HepG2 (cell line): ENCODE measurements around the gene OTOP3. TPM values are rescaled to one million over a fixed set of nuclear protein-coding genes. Genes with fewer than 3 reads are reported as not detected.

ENCODE experiments used
- ATAC-seq: fragments of 200-7000 bp; cut with Tn5 transposase; 3 replicates; pipeline ENCODE4 v1.9.1; 2020; ENCODE audit warnings: mild to moderate bottlenecking, moderate library complexity
- Bru-seq: library from RNA; stranded (reverse); fragments of 400-500 nt; gene quantifications from one replicate; lab custom pipeline; 2021; lab: Mats Ljungman, UMichigan
- BruChase-seq, 2 experiments: library from RNA; stranded (reverse); fragments of 400-500 nt; gene quantifications; one replicate each; lab custom pipeline; 2021; lab: Mats Ljungman, UMichigan
- BruUV-seq: library from RNA; stranded (reverse); fragments of 400-500 nt; replicated peaks from 2 replicates; lab custom pipeline; 2021; lab: Mats Ljungman, UMichigan
- CTCF ChIA-PET: fragments of 300-600 bp; formaldehyde crosslinking; extraction: SDS; loops from one replicate; lab custom pipeline; 2021; ENCODE audit warnings: low total read pairs, inconsistent platforms, low intra/inter-chr PET ratio; lab: Yijun Ruan, JAX
- POLR2A ChIA-PET: fragments of 350-600 bp; sonication (Branson Sonifier 250); formaldehyde crosslinking; loops from one replicate; lab custom pipeline; 2020; ENCODE audit warnings: antibody characterized with exemption, inconsistent platforms; lab: Yijun Ruan, JAX
- DNase-seq: peaks from one replicate; pipeline ENCODE4 v3.0.0-alpha.2; 2015; ENCODE audit warnings: low spot score
- FAIRE-seq: peaks from 3 replicates; lab custom pipeline; 2011; peaks lifted over from hg19 to GRCh38; lab: Jason Lieb, UNC
- H2AFZ ChIP-seq: one replicate; pipeline ENCODE4 v1.6.1; 2011; ENCODE audit warnings: low read length, inconsistent platforms
- H3K27ac ChIP-seq: fragments of 300-600 bp; 3 replicates; pipeline ENCODE4 v1.8.0; 2011; ENCODE audit warnings: mixed run types, mild to moderate bottlenecking, mixed read lengths, low read length, inconsistent platforms; ENCODE audit not compliant: insufficient read depth; ENCODE audit errors: extremely low read length
- H3K27me3 ChIP-seq, 2 experiments: fragments of 200-600 bp in 1 of 2; 2 replicates in 1 of 2; 3 replicates in 1 of 2; pipeline versions ENCODE4 v1.6.0 to v1.8.0; 2011; ENCODE audit warnings: low read length in 2 of 2, mild to moderate bottlenecking in 2 of 2, moderate library complexity in 2 of 2, inconsistent platforms in 1 of 2; ENCODE audit not compliant: insufficient read depth in 2 of 2, control insufficient read depth in 1 of 2
- H3K36me3 ChIP-seq, 2 experiments: fragments of 200-600 bp in 1 of 2; replicated peaks in 1 of 2; 2 replicates in 1 of 2; 3 replicates in 1 of 2; pipeline versions ENCODE4 v1.5.1 to v1.8.0; 2011; ENCODE audit warnings: low read length in 2 of 2, inconsistent platforms in 1 of 2; ENCODE audit not compliant: insufficient read depth in 2 of 2, control insufficient read depth in 1 of 2
- H3K4me1 ChIP-seq: 2 replicates; pipeline ENCODE4 v1.5.1; 2012; ENCODE audit warnings: low read length, inconsistent platforms; ENCODE audit not compliant: insufficient read depth
- H3K4me2 ChIP-seq: 2 replicates; pipeline ENCODE4 v1.6.0; 2011; ENCODE audit warnings: low read depth, low read length, inconsistent platforms
- H3K4me3 ChIP-seq, 3 experiments: fragments of 200-600 bp in 1 of 3; sonication (generic), shearing (Covaris generic) in 1 of 3; replicated peaks in 1 of 3; 2 replicates each; pipeline ENCODE4 v1.5.1; 2011 to 2016; ENCODE audit warnings: low read length in 3 of 3, inconsistent platforms in 2 of 3, low read depth in 2 of 3, mild to moderate bottlenecking in 2 of 3, control low read depth in 1 of 3, mixed read lengths in 1 of 3; ENCODE audit not compliant: insufficient read depth in 1 of 3
- H3K79me2 ChIP-seq: one replicate; pipeline ENCODE4 v1.6.1; 2011; ENCODE audit warnings: low read length, inconsistent platforms; ENCODE audit not compliant: insufficient read depth
- H3K9ac ChIP-seq: 2 replicates; pipeline ENCODE4 v1.6.0; 2011; ENCODE audit warnings: mild to moderate bottlenecking, low read depth, low read length, inconsistent platforms; ENCODE audit not compliant: insufficient read depth
- H3K9me3 ChIP-seq: 2 replicates; pipeline ENCODE4 v1.5.1; 2012; ENCODE audit warnings: mild to moderate bottlenecking, low read length
- H4K20me1 ChIP-seq: 2 replicates; pipeline ENCODE4 v1.6.0; 2011; ENCODE audit warnings: inconsistent platforms, mild to moderate bottlenecking, low read length, moderate library complexity; ENCODE audit not compliant: insufficient read depth
- DZIP1 ChIP-seq: sonication (generic); formaldehyde crosslinking; IDR thresholded peaks from 2 replicates; pipeline ENCODE4 v1.5.0; 2020; ENCODE audit warnings: mild to moderate bottlenecking, missing genetic modification reagents
- EZH2 ChIP-seq: conservative IDR thresholded peaks from 2 replicates; pipeline ENCODE4 v1.6.1; 2012; ENCODE audit warnings: mild to moderate bottlenecking, low read depth, low read length, moderate library complexity
- ONECUT2 ChIP-seq: sonication (generic); formaldehyde crosslinking; IDR thresholded peaks from 2 replicates; pipeline ENCODE4 v1.4.0; 2020; ENCODE audit warnings: missing genetic modification reagents
- PITX1 ChIP-seq: sonication (generic); formaldehyde crosslinking; IDR thresholded peaks from 2 replicates; pipeline ENCODE4 v1.5.1; 2020; ENCODE audit warnings: mild to moderate bottlenecking, missing genetic modification reagents
- RBM39 ChIP-seq: fragments of 200-400 bp; formaldehyde crosslinking; IDR thresholded peaks from one replicate; pipeline ENCODE4 v1.6.1; 2018; ENCODE audit warnings: antibody characterized with exemption, mild to moderate bottlenecking, low read depth, low read length; ENCODE audit not compliant: poor library complexity, severe bottlenecking
- ZNF576 ChIP-seq: sonication (generic); formaldehyde crosslinking; IDR thresholded peaks from 2 replicates; pipeline ENCODE4 v1.4.0; 2020; ENCODE audit warnings: mild to moderate bottlenecking, missing genetic modification reagents
- ZNF660 ChIP-seq: sonication (generic); formaldehyde crosslinking; IDR thresholded peaks from 2 replicates; pipeline ENCODE4 v1.5.1; 2020; ENCODE audit warnings: mild to moderate bottlenecking, low read depth, missing genetic modification reagents, borderline replicate concordance
- ZNF703 ChIP-seq: sonication (generic); formaldehyde crosslinking; IDR thresholded peaks from 2 replicates; pipeline ENCODE4 v1.5.1; 2020; ENCODE audit warnings: missing genetic modification reagents, mild to moderate bottlenecking, moderate library complexity, borderline replicate concordance
- ZNF768 ChIP-seq: sonication (generic); formaldehyde crosslinking; IDR thresholded peaks from 2 replicates; pipeline ENCODE4 v1.4.0; 2020; ENCODE audit warnings: missing genetic modification reagents
- ZNF83 ChIP-seq: sonication (generic); formaldehyde crosslinking; IDR thresholded peaks from 2 replicates; pipeline ENCODE4 v1.4.0; 2020; ENCODE audit warnings: missing genetic modification reagents, mild to moderate bottlenecking, borderline replicate concordance
- WGBS: methylation state at CpG from one replicate; pipeline ENCODE4 v1.1.6; 2017; ENCODE audit warnings: low lambda C conversion rate; 5-methylcytosine and 5-hydroxymethylcytosine counted together
- in situ Hi-C: cut with HindIII; loops from 2 replicates; pipeline ENCODE4 v1.10.0; 2017; ENCODE audit warnings: low pct_unique_long_range_greater_than_20kb; ENCODE audit not compliant: extremely low pct_ligation_motif_present
- intact Hi-C: fragments of 100-400 bp; cut with micrococcal nuclease; formaldehyde crosslinking; loops from one replicate; pipeline ENCODE4 v1.10.0; 2022; ENCODE audit not compliant: unreplicated experiment
- long read RNA-seq, 2 experiments: library from RNA in 1 of 2; library from polyadenylated mRNA in 1 of 2; stranded (forward) in 1 of 2; unstranded in 1 of 2; transcript quantifications; one replicate each; pipeline ENCODE4 v2.0.0, GENCODE V29; 2019 to 2022
- polyA minus RNA-seq, 3 experiments: library from RNA; depleted of rRNA, polyadenylated mRNA; stranded (reverse); fragments of >200 nt; gene quantifications; 2 replicates each; pipeline ENCODE4 v1.2.3, GENCODE V29; 2011; ENCODE audit warnings: low replicate concordance in 1 of 3
- polyA plus RNA-seq, 8 experiments: library from polyadenylated mRNA; depleted of rRNA in 3 of 8; stranded (reverse) in 7 of 8; unstranded in 1 of 8; fragments of >200 nt; fragmentation: Illumina TruSeq in 4 of 8; extraction: Trizol in 4 of 8; gene quantifications; 2 replicates each; pipeline versions ENCODE4 v1.2.1 to v1.2.3, GENCODE V29; 2011 to 2016; ENCODE audit warnings: low read depth in 4 of 8, missing spikeins in 1 of 8, mixed read lengths in 1 of 8; ENCODE audit not compliant: insufficient read depth in 1 of 8
- total RNA-seq, 5 experiments: library from RNA; depleted of rRNA; stranded (reverse); fragments of >200 nt; fragmentation: Illumina TruSeq; extraction: Trizol; gene quantifications; 2 replicates each; pipeline ENCODE4 v1.2.3, GENCODE V29; 2016; ENCODE audit warnings: low read depth in 1 of 5

OTOP3 gene, protein sequence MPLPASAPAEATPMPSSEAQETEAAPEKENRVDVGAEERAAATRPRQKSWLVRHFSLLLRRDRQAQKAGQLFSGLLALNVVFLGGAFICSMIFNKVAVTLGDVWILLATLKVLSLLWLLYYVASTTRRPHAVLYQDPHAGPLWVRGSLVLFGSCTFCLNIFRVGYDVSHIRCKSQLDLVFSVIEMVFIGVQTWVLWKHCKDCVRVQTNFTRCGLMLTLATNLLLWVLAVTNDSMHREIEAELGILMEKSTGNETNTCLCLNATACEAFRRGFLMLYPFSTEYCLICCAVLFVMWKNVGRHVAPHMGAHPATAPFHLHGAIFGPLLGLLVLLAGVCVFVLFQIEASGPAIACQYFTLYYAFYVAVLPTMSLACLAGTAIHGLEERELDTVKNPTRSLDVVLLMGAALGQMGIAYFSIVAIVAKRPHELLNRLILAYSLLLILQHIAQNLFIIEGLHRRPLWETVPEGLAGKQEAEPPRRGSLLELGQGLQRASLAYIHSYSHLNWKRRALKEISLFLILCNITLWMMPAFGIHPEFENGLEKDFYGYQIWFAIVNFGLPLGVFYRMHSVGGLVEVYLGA
- total RNA-seq (2016; rRNA removed; fragmentation: Illumina TruSeq; extraction: Trizol) (not detected in 2 replicates), polyA plus RNA-seq (2011; rRNA removed) (not detected in 2 replicates), polyA minus RNA-seq (2011; rRNA and poly(A)+ RNA removed; ENCODE audit: low replicate concordance) (not detected in 2 replicates), Bru-seq, nascent RNA (not detected), BruChase-seq, experiment 1, labeled RNA remaining after a 6-hour chase (not detected), BruChase-seq, experiment 2, labeled RNA remaining after a 2-hour chase (not detected)
- total RNA-seq (2016; cell fraction: cytosol; rRNA removed; fragmentation: Illumina TruSeq; extraction: Trizol; ENCODE audit: low read depth) = not detected in 2 replicates
- not detected in 2 replicates for total RNA-seq (2016; cell fraction: insoluble cytoplasmic fraction; rRNA removed; fragmentation: Illumina TruSeq; extraction: Trizol)
- total RNA-seq (2016; cell fraction: membrane; rRNA removed; fragmentation: Illumina TruSeq; extraction: Trizol) = not detected in 2 replicates
- total RNA-seq (2016; cell fraction: nucleus; rRNA removed; fragmentation: Illumina TruSeq; extraction: Trizol) = not detected in 2 replicates
- not detected in 2 replicates for polyA plus RNA-seq (2011; cell fraction: cytosol; rRNA removed)
- not detected in 2 replicates for polyA plus RNA-seq (2011; cell fraction: nucleus; rRNA removed)
- polyA plus RNA-seq (2012) = not detected in 2 replicates
- polyA plus RNA-seq (2016; cell fraction: cytosol; fragmentation: Illumina TruSeq; extraction: Trizol; ENCODE audit: low read depth) = not detected in 2 replicates
- not detected in 2 replicates for polyA plus RNA-seq (2016; cell fraction: insoluble cytoplasmic fraction; fragmentation: Illumina TruSeq; extraction: Trizol; ENCODE audit: low read depth)
- polyA plus RNA-seq (2016; cell fraction: membrane; fragmentation: Illumina TruSeq; extraction: Trizol; ENCODE audit: low read depth) = not detected in 2 replicates
- not detected in 2 replicates for polyA plus RNA-seq (2016; cell fraction: nucleus; fragmentation: Illumina TruSeq; extraction: Trizol; ENCODE audit: insufficient read depth, low read depth)
- not detected in 2 replicates for polyA minus RNA-seq (2011; cell fraction: cytosol; rRNA and poly(A)+ RNA removed)
- polyA minus RNA-seq (2011; cell fraction: nucleus; rRNA and poly(A)+ RNA removed) = not detected in 2 replicates
- long read RNA-seq, experiment 1 = 0 reads
- long read RNA-seq, experiment 2 = 0 reads

GRCh38 chr17:74935585-74936469, at the start of gene OTOP3:
Gene OTOP3, plus strand, starts transcription at chr17:74935898. Its CDS starts 24 bp downstream, at chr17:74935922.
- Histone ChIP-seq H3K4me1 (no peaks in the 10 kb centered on the region), H3K27me3 (peaks cover 18 to 91% of the 10 kb centered on the region in 2 experiments), H3K36me3 (no peaks in the 10 kb centered on the region), H3K4me3 (peak within 1 kb of the TSS in 1 of 3 experiments; percentile 7; a peak in 1 of 6 replicates), H2AFZ (no peak within 1 kb of the TSS), H3K9ac (no peak within 1 kb of the TSS), H3K27ac (no peak within 1 kb of the TSS), H3K79me2 (no peaks in the 10 kb centered on the region), H4K20me1 (no peaks in the 10 kb centered on the region), H3K4me2 (0 out of 2 replicates have a peak within 1 kb of the TSS, but pooled peaks have one; percentile 13), H3K9me3 (no peaks in the 10 kb centered on the region)
- in situ Hi-C loops (no loop called here), intact Hi-C loops (no loop called here)
- FAIRE-seq (no peak), ATAC-seq (peak; percentile 48), DNase-seq (no peak)
- WGBS = 16% methylated on average over 32 of the region's 78 CpGs
- POLR2A ChIA-PET = no interaction called here
- no TSS peak for BruUV-seq
- TF ChIP-seq EZH2 (peak; percentile 23; the same call in 1 of the 2 replicates), DZIP1 (CRISPR knock-in tag) (0 out of 2 replicates have a peak, but pooled peaks have one; percentile 9), ZNF768 (CRISPR knock-in tag) (no peak), RBM39 (peak; percentile 53), PITX1 (CRISPR knock-in tag) (peak; percentile 71; the same call in 1 of the 2 replicates), ZNF660 (CRISPR knock-in tag) (no peak), ZNF576 (CRISPR knock-in tag) (no peak), ZNF703 (0 out of 2 replicates have a peak, but pooled peaks have one; percentile 37), ONECUT2 (peak; percentile 34; the same call in 1 of the 2 replicates), ZNF83 (CRISPR knock-in tag) (no peak)
- TF ChIP-seq, all 625 proteins: peak for 6
- CTCF ChIA-PET = no interaction called here
